ENCODE data around the gene EXPH5. TPM values are rescaled to one million over a fixed set of nuclear protein-coding genes. Genes with fewer than 3 reads are reported as not detected.

The EXPH5 gene
- total and polyA plus RNA-seq, 2 donors: 0.33 to 5.1 TPM

DNA sequence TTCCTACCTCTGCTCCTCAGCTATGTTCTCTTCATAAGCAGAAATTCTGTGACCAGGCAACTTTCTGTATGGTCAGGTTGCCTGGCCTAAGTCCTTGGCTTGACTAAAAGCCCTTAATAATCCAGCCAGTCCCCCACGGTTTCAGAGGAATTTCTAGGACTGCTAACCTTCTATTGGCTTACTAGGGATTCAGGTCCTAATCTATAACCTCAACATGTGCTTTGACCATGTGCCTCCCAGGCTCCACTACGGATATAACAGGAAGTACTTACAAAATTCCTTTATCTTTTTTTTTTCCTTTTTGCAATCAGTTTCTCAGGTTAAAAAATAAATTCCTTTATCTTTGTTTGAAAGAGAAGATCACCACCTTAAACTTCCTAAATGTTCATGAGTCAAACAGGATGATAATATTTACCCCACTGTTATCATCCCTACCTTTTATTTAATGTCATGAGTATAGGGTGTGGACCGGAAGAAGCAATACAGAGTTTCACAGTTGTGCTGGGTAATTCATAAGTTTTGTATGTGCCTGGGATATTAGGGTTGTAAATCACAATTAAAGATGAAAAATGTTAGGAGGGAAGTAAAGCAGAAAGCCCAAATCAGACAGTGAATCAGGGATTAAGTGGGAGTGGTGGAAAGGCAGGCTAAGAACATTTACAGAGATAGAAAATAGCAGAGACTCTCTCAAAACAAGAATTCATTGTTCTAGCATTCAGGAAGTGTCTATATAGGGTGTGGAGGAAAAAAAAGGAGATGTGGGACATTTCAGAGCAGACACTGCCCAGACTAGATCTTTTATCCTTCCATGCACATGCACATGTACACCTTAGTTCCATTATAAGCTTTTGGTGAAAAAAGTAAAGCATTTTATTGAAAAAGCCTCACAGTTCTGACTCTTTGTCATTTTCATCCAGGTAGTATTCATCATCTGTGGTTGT, 84.6 kb downstream of the EXPH5 start:
- Histone ChIP-seq H3K4me1 (ENCODE audit: insufficient read depth) (no peaks in the 10 kb centered on the region), H3K4me3 (ENCODE audit: low read depth, low read length) (no peak overlapping the region), H3K36me3 (ENCODE audit: insufficient read depth) (no peaks in the 10 kb centered on the region), H3K27ac (ENCODE audit: low read depth) (no peak overlapping the region)
- no peak for DNase-seq (ENCODE audit: extremely low spot score)
- WGBS: 42% methylated on average over 3 of the region's 3 CpGs

DNA sequence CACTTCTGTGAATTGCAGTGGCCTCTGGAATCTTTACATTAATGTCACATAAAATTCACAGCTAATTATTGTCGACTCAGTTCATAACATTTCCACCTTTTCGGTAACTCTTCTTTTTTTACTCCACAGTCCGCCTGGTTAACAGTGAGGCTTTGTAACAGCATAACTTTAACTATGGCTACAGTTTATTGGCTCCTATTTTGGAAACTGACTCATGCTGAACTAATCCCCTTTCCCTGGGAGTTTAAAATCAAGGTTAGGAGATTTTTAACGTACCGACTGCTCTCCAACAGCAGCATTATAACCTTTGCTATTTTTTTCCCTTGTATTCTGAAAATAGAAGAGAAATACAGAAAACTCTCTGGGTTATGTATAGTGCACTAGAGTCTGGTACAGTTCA, 92.2 kb downstream of the EXPH5 start:
- Histone ChIP-seq H3K27ac (ENCODE audit: low read depth) (no peak overlapping the region), H3K4me1 (ENCODE audit: insufficient read depth) (no peaks in the 10 kb centered on the region), H3K36me3 (ENCODE audit: insufficient read depth) (no peaks in the 10 kb centered on the region), H3K4me3 (ENCODE audit: low read depth, low read length) (no peak overlapping the region)
- WGBS: 27% methylated on average over 5 of the region's 5 CpGs
- no peak for DNase-seq (ENCODE audit: extremely low spot score)

DNA sequence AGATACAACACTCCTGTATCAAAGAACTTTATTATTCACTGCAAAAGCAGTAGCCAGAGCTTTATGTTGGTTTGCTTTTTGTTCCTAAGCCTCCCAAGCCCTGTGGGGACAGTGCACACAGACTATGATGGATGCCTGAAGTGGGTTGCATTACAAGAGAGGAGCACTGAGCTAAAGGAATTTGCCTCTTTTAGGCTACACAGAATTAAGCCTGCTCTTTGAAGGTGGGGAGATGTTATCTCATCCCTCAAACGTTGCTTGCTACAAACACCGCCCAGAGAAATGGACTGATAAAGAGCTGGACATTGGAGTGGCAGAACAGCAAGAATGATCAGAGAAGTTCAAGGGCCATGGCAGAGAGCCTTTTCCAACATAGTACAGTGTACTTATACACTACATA, 92.8 kb downstream of the EXPH5 start:
- WGBS: 45% methylated on average over 2 of the region's 2 CpGs
- no peak overlapping the region for H3K4me3 ChIP-seq (ENCODE audit: low read depth, low read length)
- H3K36me3 ChIP-seq (ENCODE audit: insufficient read depth): no peaks in the 10 kb centered on the region
- DNase-seq (ENCODE audit: extremely low spot score): no peak
- H3K4me1 ChIP-seq (ENCODE audit: insufficient read depth): no peaks in the 10 kb centered on the region
- no peak overlapping the region for H3K27ac ChIP-seq (ENCODE audit: low read depth)

DNA sequence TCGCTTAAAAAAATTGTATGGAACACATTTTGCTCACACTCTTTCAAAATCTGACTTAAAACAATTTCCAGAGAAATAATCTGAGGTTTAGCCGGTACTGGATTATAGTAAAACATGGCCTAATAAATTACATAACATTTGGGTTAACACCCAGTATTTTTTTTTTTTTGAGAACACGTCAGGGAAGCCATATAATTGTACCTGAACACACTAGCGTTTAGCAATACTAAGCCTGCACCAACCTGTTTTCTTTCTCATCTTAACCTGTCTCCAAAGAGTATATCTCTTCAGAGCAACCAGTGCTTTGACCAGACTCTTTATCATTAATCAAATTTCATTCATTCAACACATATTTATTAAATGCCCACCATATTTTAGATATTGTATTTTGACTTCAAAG, 93.4 kb downstream of the EXPH5 start:
- Histone ChIP-seq H3K36me3 (ENCODE audit: insufficient read depth) (no peaks in the 10 kb centered on the region), H3K4me1 (ENCODE audit: insufficient read depth) (no peaks in the 10 kb centered on the region), H3K27ac (ENCODE audit: low read depth) (no peak overlapping the region), H3K4me3 (ENCODE audit: low read depth, low read length) (no peak overlapping the region)
- no peak for DNase-seq (ENCODE audit: extremely low spot score)
- WGBS: 74% methylated on average over 4 of the region's 4 CpGs

DNA sequence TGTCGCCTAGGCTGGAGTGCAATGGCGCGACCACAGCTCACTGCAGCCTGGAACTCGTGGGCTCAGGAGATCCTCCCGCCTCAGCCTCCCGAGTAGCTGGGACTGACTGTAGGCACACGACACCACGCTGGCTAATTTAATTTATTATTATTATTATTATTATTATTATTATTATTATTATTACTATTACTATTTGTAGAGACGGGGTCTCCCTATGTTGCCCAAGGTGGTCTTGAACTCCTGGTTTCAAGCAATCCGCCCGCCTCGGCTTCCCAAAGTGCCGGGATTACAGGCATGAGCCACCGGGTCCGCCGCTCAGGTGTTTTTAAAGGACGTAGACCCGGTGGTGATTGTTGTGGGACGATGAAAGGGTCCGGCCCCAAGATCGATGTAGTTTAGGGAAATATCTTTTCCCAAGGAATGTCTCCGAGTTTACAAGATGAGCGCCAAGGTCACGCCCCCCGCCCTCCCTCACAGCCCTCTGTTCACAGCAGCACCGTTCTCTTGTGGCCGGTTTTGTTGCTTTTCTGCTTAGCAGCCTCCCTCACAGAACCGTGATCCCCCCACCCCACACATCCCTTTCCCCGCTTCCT, 94.7 kb downstream of the EXPH5 start:
- Histone ChIP-seq H3K4me3 (ENCODE audit: low read depth, low read length) (peak overlapping the region; percentile 63), H3K27ac (ENCODE audit: low read depth) (peak overlapping the region; percentile 97), H3K36me3 (ENCODE audit: insufficient read depth) (no peaks in the 10 kb centered on the region), H3K4me1 (ENCODE audit: insufficient read depth) (no peaks in the 10 kb centered on the region)
- 59% methylated on average over 29 of the region's 29 CpGs for WGBS
- no peak for DNase-seq (ENCODE audit: extremely low spot score)

DNA sequence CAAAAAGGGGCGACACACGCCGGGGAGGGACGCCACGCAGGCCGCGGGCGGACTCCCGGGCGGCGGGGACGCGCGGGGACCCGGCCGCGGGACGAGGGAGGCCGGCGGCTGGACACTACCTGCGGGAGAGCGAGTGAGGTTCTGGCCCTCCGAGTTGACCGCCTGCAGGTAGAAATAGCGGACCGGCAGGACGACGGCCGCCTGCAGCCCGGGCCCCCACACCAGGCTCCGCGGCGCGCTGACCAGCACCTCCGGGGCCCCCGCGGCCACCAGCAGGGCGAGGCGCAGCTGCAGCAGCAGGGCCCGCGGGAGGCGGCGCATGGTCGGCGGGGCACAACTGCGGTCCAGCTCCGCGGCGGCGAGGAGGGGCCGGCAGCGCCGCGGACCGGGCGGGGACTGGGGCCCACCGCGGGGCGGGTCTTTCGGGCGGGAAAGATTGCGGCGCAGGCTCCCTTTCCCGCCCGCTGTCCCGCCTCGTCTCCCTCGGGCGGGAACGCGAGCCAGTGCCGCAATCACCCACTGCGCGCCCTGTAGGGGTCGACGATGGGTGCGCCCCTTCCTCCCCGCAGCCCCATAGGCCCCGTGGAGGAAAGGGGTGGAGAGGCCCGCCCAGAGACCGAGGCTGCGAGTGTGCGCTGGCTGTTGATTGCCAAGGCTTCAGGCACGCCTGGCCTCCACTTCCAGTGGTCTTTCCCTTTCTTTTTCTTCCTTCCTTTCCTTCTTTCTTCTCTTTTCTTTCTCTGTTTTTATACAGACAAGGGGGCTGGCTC, 95.3 kb downstream of the EXPH5 start, which contains the start of gene POGLUT3:
POGLUT3 (minus strand) TSS at position 339 of the 770 bp plus-strand sequence; CDS start at position 321, 18 bp downstream.
- H3K27ac ChIP-seq (ENCODE audit: low read depth): peak within 1 kb of the TSS; percentile 97
- WGBS: under 1% methylated on average over 84 of the region's 84 CpGs
- no peaks in the 10 kb centered on the region for H3K4me1 ChIP-seq (ENCODE audit: insufficient read depth)
- peak within 1 kb of the TSS; percentile 63 for H3K4me3 ChIP-seq (ENCODE audit: low read depth, low read length)
- DNase-seq (ENCODE audit: extremely low spot score): peak; percentile 7
- H3K36me3 ChIP-seq (ENCODE audit: insufficient read depth): no peaks in the 10 kb centered on the region

DNA sequence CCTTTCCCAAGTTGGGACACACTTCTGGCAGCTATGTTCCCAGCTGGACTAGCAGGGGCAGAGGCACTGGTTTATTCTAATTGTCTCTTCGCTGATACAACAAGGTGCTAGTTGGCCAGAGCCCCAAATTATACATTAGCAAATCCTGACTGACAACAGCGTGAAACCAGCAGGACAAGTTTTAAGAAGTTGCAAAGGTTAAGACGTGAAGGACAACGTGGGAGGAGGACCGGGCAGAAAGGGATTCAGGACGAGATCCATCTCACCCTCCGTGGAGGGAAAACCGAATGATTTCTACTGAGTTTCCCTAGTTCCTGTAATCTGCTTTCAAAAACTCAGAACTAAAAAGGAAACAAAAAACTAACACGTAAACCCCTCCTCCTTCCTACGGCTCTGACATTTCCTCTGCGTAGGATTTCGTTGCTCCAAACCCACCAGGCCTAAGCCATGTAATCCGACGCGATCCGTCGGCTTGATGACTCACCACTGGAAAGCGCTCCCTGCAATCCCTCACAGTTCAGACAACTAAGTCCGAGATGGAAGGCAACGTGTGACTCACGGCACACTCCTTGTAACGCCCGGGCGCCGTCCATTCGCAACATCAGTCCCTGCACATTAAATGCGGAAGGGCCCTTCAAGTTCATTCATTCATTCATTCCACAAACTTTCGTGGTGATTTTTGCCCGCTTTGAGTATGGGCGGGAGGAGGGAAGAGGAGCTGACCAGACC, 96.1 kb downstream of the EXPH5 start:
- peak; percentile 86 for DNase-seq (ENCODE audit: extremely low spot score)
- Histone ChIP-seq H3K27ac (ENCODE audit: low read depth) (peak overlapping the region; percentile 97), H3K4me3 (ENCODE audit: low read depth, low read length) (peak overlapping the region; percentile 63), H3K4me1 (ENCODE audit: insufficient read depth) (no peaks in the 10 kb centered on the region), H3K36me3 (ENCODE audit: insufficient read depth) (no peaks in the 10 kb centered on the region)
- under 1% methylated on average over 30 of the region's 30 CpGs for WGBS

DNA sequence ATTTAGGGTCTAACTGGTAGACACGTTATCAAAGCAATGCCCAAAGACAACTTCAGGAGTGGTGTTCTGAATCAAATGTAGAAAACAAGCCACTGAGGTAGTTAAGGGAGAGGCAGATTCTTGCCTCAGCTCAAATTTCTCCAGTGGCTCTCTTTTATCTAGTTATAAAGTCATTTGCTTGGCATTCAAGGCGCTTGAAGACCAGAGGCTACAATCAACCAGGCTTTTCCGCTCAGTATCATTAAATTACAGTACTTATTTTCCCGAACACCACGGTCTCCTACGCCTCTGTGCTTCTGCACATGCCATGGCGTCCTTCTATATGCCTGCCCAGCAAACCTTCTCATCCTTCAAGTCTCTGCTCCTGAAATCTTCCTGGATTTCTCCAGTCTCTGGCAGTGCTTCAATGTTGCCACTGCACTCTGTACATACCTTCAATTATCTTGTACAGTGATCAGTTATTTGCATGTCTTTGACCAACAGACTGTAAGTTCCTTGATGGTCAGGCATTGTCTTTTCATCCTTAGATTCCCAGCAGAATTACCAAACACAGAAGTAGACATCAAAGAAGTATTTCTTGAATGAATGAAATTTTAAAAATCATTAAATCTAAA, 96.8 kb downstream of the EXPH5 start:
- no peaks in the 10 kb centered on the region for H3K4me1 ChIP-seq (ENCODE audit: insufficient read depth)
- DNase-seq (ENCODE audit: extremely low spot score): no peak
- 57% methylated on average over 7 of the region's 7 CpGs for WGBS
- no peak overlapping the region for H3K4me3 ChIP-seq (ENCODE audit: low read depth, low read length)
- no peaks in the 10 kb centered on the region for H3K36me3 ChIP-seq (ENCODE audit: insufficient read depth)
- peak overlapping the region; percentile 97 for H3K27ac ChIP-seq (ENCODE audit: low read depth)

DNA sequence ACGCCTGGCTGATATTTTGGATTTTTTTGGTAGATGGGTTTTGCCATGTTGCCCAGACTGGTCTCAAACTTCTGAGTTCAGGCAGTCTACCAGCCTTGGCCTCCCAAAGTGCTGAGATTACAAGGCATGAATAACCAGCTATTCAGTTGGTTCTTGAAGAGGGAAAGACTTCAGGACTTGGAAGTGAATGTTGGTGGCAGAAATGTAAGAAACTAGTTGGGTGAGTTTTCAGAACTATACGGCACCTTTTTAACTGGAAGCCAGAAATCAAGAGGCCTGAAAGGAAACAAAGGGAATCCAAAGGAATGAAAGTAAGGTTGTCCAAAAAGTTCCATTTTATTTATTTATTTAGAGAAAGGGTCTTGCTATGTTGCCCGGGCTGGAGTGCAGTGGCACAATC, 98.2 kb downstream of the EXPH5 start:
- Histone ChIP-seq H3K4me3 (ENCODE audit: low read depth, low read length) (no peak overlapping the region), H3K27ac (ENCODE audit: low read depth) (no peak overlapping the region), H3K4me1 (ENCODE audit: insufficient read depth) (no peaks in the 10 kb centered on the region), H3K36me3 (ENCODE audit: insufficient read depth) (no peaks in the 10 kb centered on the region)
- 96% methylated on average over 3 of the region's 3 CpGs for WGBS
- no peak for DNase-seq (ENCODE audit: extremely low spot score)

DNA sequence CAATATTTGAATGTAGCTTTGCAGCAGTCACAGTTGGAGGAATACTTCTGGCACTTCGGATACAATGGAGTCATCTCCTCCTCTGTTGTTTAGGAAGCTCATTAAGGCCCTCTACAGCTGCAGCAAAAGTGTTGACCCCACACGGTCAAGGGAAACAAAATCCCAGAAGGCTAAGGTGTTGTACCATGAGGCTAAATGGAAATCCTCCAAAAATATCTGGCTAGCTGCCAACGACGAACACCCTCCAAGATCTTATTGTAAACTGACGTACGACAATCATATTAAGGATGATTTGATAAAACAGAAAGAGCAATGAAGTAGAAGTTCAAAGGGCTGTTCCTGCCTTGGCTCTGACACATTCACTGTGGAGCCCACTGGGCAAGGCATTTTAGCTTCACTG, 99.4 kb downstream of the EXPH5 start:
- H3K36me3 ChIP-seq (ENCODE audit: insufficient read depth): no peaks in the 10 kb centered on the region
- no peaks in the 10 kb centered on the region for H3K4me1 ChIP-seq (ENCODE audit: insufficient read depth)
- H3K27ac ChIP-seq (ENCODE audit: low read depth): no peak overlapping the region
- 52% methylated on average over 6 of the region's 6 CpGs for WGBS
- no peak for DNase-seq (ENCODE audit: extremely low spot score)
- H3K4me3 ChIP-seq (ENCODE audit: low read depth, low read length): no peak overlapping the region

DNA sequence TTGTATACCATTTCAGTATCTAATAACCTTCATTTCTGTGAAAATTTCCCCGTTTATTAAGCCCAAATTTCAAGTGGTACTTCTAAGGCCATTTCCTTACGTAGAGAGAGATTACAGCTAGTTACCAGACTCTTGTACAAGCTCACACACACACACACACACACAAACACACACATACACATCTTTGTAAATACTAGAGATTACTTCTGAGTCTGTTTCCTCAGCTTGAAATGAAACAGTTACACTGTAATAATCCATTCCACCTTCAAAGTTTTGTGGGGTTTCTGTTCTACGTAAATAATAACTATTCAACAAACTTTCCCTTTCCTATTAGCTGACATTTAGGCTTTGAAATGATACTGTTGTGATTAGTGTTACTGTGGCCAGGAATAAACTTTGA, 101.6 kb downstream of the EXPH5 start:
- DNase-seq (ENCODE audit: extremely low spot score): no peak
- Histone ChIP-seq H3K27ac (ENCODE audit: low read depth) (no peak overlapping the region), H3K36me3 (ENCODE audit: insufficient read depth) (no peaks in the 10 kb centered on the region), H3K4me1 (ENCODE audit: insufficient read depth) (no peaks in the 10 kb centered on the region), H3K4me3 (ENCODE audit: low read depth, low read length) (no peak overlapping the region)
- WGBS: 81% methylated on average over 3 of the region's 3 CpGs

DNA sequence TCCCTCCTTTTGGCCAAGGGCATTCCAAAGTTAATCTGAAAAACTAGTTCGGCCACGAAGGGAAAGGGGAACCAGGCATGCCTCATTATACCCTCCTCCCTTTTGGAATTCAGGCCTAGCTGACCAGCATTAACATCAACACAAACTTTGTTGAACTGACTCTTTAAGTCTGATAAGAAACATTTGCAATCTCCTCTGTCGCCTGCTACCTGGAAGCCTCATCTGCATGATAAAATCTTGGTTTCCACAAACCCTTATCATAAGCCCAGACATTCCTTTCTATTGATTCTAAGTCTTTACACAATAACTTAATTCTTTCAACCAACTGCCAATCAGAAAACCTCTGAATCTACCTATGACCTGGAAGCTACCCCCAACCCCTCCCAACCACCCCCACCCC, 106.7 kb downstream of the EXPH5 start:
- peaks cover 5% of the 10 kb centered on the region for H3K36me3 ChIP-seq (ENCODE audit: insufficient read depth)
- no peak for DNase-seq (ENCODE audit: extremely low spot score)
- no peak overlapping the region for H3K27ac ChIP-seq (ENCODE audit: low read depth)
- 87% methylated on average over 3 of the region's 3 CpGs for WGBS
- H3K4me3 ChIP-seq (ENCODE audit: low read depth, low read length): no peak overlapping the region
- H3K4me1 ChIP-seq (ENCODE audit: insufficient read depth): no peaks in the 10 kb centered on the region

DNA sequence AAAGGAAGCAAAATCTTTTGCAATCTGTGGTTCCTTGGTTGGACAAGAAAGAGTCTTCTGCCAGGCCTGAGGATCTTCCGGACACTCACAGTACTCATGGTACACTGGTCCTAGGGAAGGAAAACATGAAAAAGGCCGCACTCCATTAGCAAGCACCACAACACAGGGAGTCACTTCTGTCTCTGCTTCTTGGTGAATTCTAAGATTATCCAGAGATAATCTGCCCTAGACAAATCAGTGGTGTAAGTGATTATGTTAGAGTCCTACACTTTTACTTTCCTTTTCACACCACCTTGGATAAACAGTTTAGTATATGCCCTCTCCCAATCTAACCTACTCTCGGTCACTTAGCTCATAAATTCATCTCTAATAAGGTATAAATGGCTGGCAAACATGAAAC, 107.2 kb downstream of the EXPH5 start:
- H3K4me3 ChIP-seq (ENCODE audit: low read depth, low read length): no peak overlapping the region
- WGBS: 92% methylated on average over 3 of the region's 3 CpGs
- no peak overlapping the region for H3K27ac ChIP-seq (ENCODE audit: low read depth)
- peaks cover 5% of the 10 kb centered on the region for H3K36me3 ChIP-seq (ENCODE audit: insufficient read depth)
- H3K4me1 ChIP-seq (ENCODE audit: insufficient read depth): no peaks in the 10 kb centered on the region
- no peak for DNase-seq (ENCODE audit: extremely low spot score)

All from urinary bladder (tissue), 4 donors.